HepG2 (cell line): ENCODE results near the gene REEP3. TPM values are rescaled to one million over a fixed set of nuclear protein-coding genes. Genes with fewer than 3 reads are reported as not detected.

Experiments used
- ATAC-seq: fragments of 200-7000 bp; cut with Tn5 transposase; 3 replicates; pipeline ENCODE4 v1.9.1; 2020; ENCODE audit warnings: mild to moderate bottlenecking, moderate library complexity
- BruUV-seq: library from RNA; stranded (reverse); fragments of 400-500 nt; replicated peaks from 2 replicates; lab custom pipeline; 2021; lab: Mats Ljungman, UMichigan
- CTCF ChIA-PET: fragments of 300-600 bp; formaldehyde crosslinking; extraction: SDS; loops from one replicate; lab custom pipeline; 2021; ENCODE audit warnings: low total read pairs, inconsistent platforms, low intra/inter-chr PET ratio; lab: Yijun Ruan, JAX
- POLR2A ChIA-PET: fragments of 350-600 bp; sonication (Branson Sonifier 250); formaldehyde crosslinking; loops from one replicate; lab custom pipeline; 2020; ENCODE audit warnings: antibody characterized with exemption, inconsistent platforms; lab: Yijun Ruan, JAX
- DNase-seq: peaks from one replicate; pipeline ENCODE4 v3.0.0-alpha.2; 2015; ENCODE audit warnings: low spot score
- FAIRE-seq: peaks from 3 replicates; lab custom pipeline; 2011; peaks lifted over from hg19 to GRCh38; lab: Jason Lieb, UNC
- H2AFZ ChIP-seq: one replicate; pipeline ENCODE4 v1.6.1; 2011; ENCODE audit warnings: low read length, inconsistent platforms
- H3K27ac ChIP-seq: fragments of 300-600 bp; 3 replicates; pipeline ENCODE4 v1.8.0; 2011; ENCODE audit warnings: mixed run types, mild to moderate bottlenecking, mixed read lengths, low read length, inconsistent platforms; ENCODE audit not compliant: insufficient read depth; ENCODE audit errors: extremely low read length
- H3K27me3 ChIP-seq, 2 experiments: fragments of 200-600 bp in 1 of 2; 2 replicates in 1 of 2; 3 replicates in 1 of 2; pipeline versions ENCODE4 v1.6.0 to v1.8.0; 2011; ENCODE audit warnings: low read length in 2 of 2, mild to moderate bottlenecking in 2 of 2, moderate library complexity in 2 of 2, inconsistent platforms in 1 of 2; ENCODE audit not compliant: insufficient read depth in 2 of 2, control insufficient read depth in 1 of 2
- H3K36me3 ChIP-seq, 2 experiments: fragments of 200-600 bp in 1 of 2; replicated peaks in 1 of 2; 2 replicates in 1 of 2; 3 replicates in 1 of 2; pipeline versions ENCODE4 v1.5.1 to v1.8.0; 2011; ENCODE audit warnings: low read length in 2 of 2, inconsistent platforms in 1 of 2; ENCODE audit not compliant: insufficient read depth in 2 of 2, control insufficient read depth in 1 of 2
- H3K4me1 ChIP-seq: 2 replicates; pipeline ENCODE4 v1.5.1; 2012; ENCODE audit warnings: low read length, inconsistent platforms; ENCODE audit not compliant: insufficient read depth
- H3K4me2 ChIP-seq: 2 replicates; pipeline ENCODE4 v1.6.0; 2011; ENCODE audit warnings: low read depth, low read length, inconsistent platforms
- H3K4me3 ChIP-seq, 3 experiments: fragments of 200-600 bp in 1 of 3; sonication (generic), shearing (Covaris generic) in 1 of 3; replicated peaks in 1 of 3; 2 replicates each; pipeline ENCODE4 v1.5.1; 2011 to 2016; ENCODE audit warnings: low read length in 3 of 3, inconsistent platforms in 2 of 3, low read depth in 2 of 3, mild to moderate bottlenecking in 2 of 3, control low read depth in 1 of 3, mixed read lengths in 1 of 3; ENCODE audit not compliant: insufficient read depth in 1 of 3
- H3K79me2 ChIP-seq: one replicate; pipeline ENCODE4 v1.6.1; 2011; ENCODE audit warnings: low read length, inconsistent platforms; ENCODE audit not compliant: insufficient read depth
- H3K9ac ChIP-seq: 2 replicates; pipeline ENCODE4 v1.6.0; 2011; ENCODE audit warnings: mild to moderate bottlenecking, low read depth, low read length, inconsistent platforms; ENCODE audit not compliant: insufficient read depth
- H3K9me3 ChIP-seq: 2 replicates; pipeline ENCODE4 v1.5.1; 2012; ENCODE audit warnings: mild to moderate bottlenecking, low read length
- H4K20me1 ChIP-seq: 2 replicates; pipeline ENCODE4 v1.6.0; 2011; ENCODE audit warnings: inconsistent platforms, mild to moderate bottlenecking, low read length, moderate library complexity; ENCODE audit not compliant: insufficient read depth
- GFI1 ChIP-seq: sonication (generic); formaldehyde crosslinking; IDR thresholded peaks from 2 replicates; pipeline ENCODE4 v1.5.0; 2020; ENCODE audit warnings: missing genetic modification reagents, mild to moderate bottlenecking, borderline replicate concordance
- HMGA1 ChIP-seq: sonication (generic); formaldehyde crosslinking; conservative IDR thresholded peaks from 2 replicates; pipeline ENCODE4 v1.4.0; 2020; ENCODE audit warnings: missing genetic modification reagents
- HNF4A ChIP-seq: sonication (generic); formaldehyde crosslinking; IDR thresholded peaks from 2 replicates; pipeline ENCODE4 v1.4.0; 2020; ENCODE audit warnings: missing genetic modification reagents
- NFYC ChIP-seq: IDR thresholded peaks from 2 replicates; pipeline ENCODE4 v1.6.1; 2016; ENCODE audit warnings: missing genetic modification reagents, missing compliant biosample characterization
- SALL1 ChIP-seq: sonication (generic); formaldehyde crosslinking; IDR thresholded peaks from 2 replicates; pipeline ENCODE4 v1.8.0; 2022; ENCODE audit warnings: mild to moderate bottlenecking, missing genetic modification reagents
- ZMYM4 ChIP-seq: sonication (generic); formaldehyde crosslinking; IDR thresholded peaks from 2 replicates; pipeline ENCODE4 v1.8.1; 2023; ENCODE audit warnings: mild to moderate bottlenecking, missing genetic modification reagents
- WGBS: methylation state at CpG from one replicate; pipeline ENCODE4 v1.1.6; 2017; ENCODE audit warnings: low lambda C conversion rate; 5-methylcytosine and 5-hydroxymethylcytosine counted together
- in situ Hi-C: cut with HindIII; loops from 2 replicates; pipeline ENCODE4 v1.10.0; 2017; ENCODE audit warnings: low pct_unique_long_range_greater_than_20kb; ENCODE audit not compliant: extremely low pct_ligation_motif_present
- intact Hi-C: fragments of 100-400 bp; cut with micrococcal nuclease; formaldehyde crosslinking; loops from one replicate; pipeline ENCODE4 v1.10.0; 2022; ENCODE audit not compliant: unreplicated experiment
- polyA plus RNA-seq, 8 experiments: library from polyadenylated mRNA; depleted of rRNA in 3 of 8; stranded (reverse) in 7 of 8; unstranded in 1 of 8; fragments of >200 nt; fragmentation: Illumina TruSeq in 4 of 8; extraction: Trizol in 4 of 8; gene quantifications; 2 replicates each; pipeline versions ENCODE4 v1.2.1 to v1.2.3, GENCODE V29; 2011 to 2016; ENCODE audit warnings: low read depth in 4 of 8, missing spikeins in 1 of 8, mixed read lengths in 1 of 8; ENCODE audit not compliant: insufficient read depth in 1 of 8
- total RNA-seq, 5 experiments: library from RNA; depleted of rRNA; stranded (reverse); fragments of >200 nt; fragmentation: Illumina TruSeq; extraction: Trizol; gene quantifications; 2 replicates each; pipeline ENCODE4 v1.2.3, GENCODE V29; 2016; ENCODE audit warnings: low read depth in 1 of 5
- TF ChIP-seq, protein P1 (sequence below): sonication (generic); formaldehyde crosslinking; IDR thresholded peaks from 2 replicates; pipeline ENCODE4 v1.8.0; 2023; ENCODE audit warnings: mild to moderate bottlenecking, missing genetic modification reagents
- TF ChIP-seq, protein P2 (sequence below): IDR thresholded peaks from 2 replicates; pipeline ENCODE4 v1.4.0; 2020; ENCODE audit warnings: mild to moderate bottlenecking, missing genetic modification reagents
- TF ChIP-seq, protein P3 (sequence below): fragments of 450-650 bp; IDR thresholded peaks from 2 replicates; pipeline ENCODE4 v1.6.1; 2017
- TF ChIP-seq, protein P4 (sequence below): sonication (generic); formaldehyde crosslinking; IDR thresholded peaks from 2 replicates; pipeline ENCODE4 v1.4.0; 2020; ENCODE audit warnings: missing genetic modification reagents, mild to moderate bottlenecking, borderline replicate concordance

The REEP3 gene
- total and polyA plus RNA-seq, 2 of the 13 experiments (the other 11 are each of a cell fraction or from before 2014, with no cell fraction given) = 7.1 to 31.4 TPM

DNA sequence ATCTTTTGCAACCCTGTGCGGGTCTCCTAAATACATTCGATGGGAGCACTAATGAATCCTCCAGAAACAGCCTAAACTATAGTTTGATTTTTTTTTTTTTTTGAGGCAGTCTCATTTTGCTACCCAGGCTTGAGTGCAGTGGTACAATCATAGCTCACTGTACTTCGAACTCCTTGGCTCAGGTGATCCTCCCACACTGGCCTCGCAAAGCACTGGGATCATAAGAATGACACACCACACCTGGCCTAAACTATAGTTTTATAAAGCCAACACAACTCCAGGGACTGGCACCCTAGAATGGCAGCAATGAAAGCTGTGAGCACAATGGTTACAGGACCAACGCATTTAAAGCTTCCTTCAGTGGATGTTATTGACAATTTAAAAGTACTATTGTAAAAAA is 41.0 kb upstream of the REEP3 start:
- CTCF ChIA-PET = no interaction called here
- Histone ChIP-seq H3K4me1 (peaks cover 39% of the 10 kb centered on the region), H2AFZ (no peak overlapping the region), H3K27me3 (no peaks in the 10 kb centered on the region), H3K4me2 (no peak overlapping the region; the same call in 1 of the 2 replicates), H3K9ac (no peak overlapping the region), H3K79me2 (peaks cover 83% of the 10 kb centered on the region), H3K27ac (no peak overlapping the region), H4K20me1 (peaks cover 12% of the 10 kb centered on the region; the same call in 1 of the 2 replicates), H3K36me3 (no peaks in the 10 kb centered on the region), H3K4me3 (no peak overlapping the region), H3K9me3 (no peaks in the 10 kb centered on the region)
- DNase-seq (no peak), FAIRE-seq (no peak), ATAC-seq (peak; percentile 76)
- in situ Hi-C loops (no loop called here), intact Hi-C loops (no loop called here)
- POLR2A ChIA-PET = no interaction called here
- 66% methylated on average over 5 of the region's 5 CpGs for WGBS
- BruUV-seq = no TSS peak
- TF ChIP-seq NFYC (CRISPR knock-in tag) (no peak), HNF4A (CRISPR knock-in tag) (peak; percentile 39; the same call in 1 of the 2 replicates), HMGA1 (CRISPR knock-in tag) (no peak), ZMYM4 (CRISPR knock-in tag) (0 out of 2 replicates have a peak, but pooled peaks have one; percentile 20), SALL1 (CRISPR knock-in tag) (0 out of 2 replicates have a peak, but pooled peaks have one; percentile 21), GFI1 (CRISPR knock-in tag) (no peak)
- TF ChIP-seq, protein P1, sequence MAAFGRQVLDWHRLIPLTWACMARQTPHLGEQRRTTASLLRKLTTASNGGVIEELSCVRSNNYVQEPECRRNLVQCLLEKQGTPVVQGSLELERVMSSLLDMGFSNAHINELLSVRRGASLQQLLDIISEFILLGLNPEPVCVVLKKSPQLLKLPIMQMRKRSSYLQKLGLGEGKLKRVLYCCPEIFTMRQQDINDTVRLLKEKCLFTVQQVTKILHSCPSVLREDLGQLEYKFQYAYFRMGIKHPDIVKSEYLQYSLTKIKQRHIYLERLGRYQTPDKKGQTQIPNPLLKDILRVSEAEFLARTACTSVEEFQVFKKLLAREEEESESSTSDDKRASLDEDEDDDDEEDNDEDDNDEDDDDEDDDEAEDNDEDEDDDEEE (CRISPR knock-in tag) = no peak
- TF ChIP-seq, protein P2, sequence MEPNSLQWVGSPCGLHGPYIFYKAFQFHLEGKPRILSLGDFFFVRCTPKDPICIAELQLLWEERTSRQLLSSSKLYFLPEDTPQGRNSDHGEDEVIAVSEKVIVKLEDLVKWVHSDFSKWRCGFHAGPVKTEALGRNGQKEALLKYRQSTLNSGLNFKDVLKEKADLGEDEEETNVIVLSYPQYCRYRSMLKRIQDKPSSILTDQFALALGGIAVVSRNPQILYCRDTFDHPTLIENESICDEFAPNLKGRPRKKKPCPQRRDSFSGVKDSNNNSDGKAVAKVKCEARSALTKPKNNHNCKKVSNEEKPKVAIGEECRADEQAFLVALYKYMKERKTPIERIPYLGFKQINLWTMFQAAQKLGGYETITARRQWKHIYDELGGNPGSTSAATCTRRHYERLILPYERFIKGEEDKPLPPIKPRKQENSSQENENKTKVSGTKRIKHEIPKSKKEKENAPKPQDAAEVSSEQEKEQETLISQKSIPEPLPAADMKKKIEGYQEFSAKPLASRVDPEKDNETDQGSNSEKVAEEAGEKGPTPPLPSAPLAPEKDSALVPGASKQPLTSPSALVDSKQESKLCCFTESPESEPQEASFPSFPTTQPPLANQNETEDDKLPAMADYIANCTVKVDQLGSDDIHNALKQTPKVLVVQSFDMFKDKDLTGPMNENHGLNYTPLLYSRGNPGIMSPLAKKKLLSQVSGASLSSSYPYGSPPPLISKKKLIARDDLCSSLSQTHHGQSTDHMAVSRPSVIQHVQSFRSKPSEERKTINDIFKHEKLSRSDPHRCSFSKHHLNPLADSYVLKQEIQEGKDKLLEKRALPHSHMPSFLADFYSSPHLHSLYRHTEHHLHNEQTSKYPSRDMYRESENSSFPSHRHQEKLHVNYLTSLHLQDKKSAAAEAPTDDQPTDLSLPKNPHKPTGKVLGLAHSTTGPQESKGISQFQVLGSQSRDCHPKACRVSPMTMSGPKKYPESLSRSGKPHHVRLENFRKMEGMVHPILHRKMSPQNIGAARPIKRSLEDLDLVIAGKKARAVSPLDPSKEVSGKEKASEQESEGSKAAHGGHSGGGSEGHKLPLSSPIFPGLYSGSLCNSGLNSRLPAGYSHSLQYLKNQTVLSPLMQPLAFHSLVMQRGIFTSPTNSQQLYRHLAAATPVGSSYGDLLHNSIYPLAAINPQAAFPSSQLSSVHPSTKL (CRISPR knock-in tag) = 0 out of 2 replicates have a peak, but pooled peaks have one; percentile 12
- TF ChIP-seq, protein P3, sequence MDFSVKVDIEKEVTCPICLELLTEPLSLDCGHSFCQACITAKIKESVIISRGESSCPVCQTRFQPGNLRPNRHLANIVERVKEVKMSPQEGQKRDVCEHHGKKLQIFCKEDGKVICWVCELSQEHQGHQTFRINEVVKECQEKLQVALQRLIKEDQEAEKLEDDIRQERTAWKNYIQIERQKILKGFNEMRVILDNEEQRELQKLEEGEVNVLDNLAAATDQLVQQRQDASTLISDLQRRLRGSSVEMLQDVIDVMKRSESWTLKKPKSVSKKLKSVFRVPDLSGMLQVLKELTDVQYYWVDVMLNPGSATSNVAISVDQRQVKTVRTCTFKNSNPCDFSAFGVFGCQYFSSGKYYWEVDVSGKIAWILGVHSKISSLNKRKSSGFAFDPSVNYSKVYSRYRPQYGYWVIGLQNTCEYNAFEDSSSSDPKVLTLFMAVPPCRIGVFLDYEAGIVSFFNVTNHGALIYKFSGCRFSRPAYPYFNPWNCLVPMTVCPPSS = no peak
- TF ChIP-seq, protein P4, sequence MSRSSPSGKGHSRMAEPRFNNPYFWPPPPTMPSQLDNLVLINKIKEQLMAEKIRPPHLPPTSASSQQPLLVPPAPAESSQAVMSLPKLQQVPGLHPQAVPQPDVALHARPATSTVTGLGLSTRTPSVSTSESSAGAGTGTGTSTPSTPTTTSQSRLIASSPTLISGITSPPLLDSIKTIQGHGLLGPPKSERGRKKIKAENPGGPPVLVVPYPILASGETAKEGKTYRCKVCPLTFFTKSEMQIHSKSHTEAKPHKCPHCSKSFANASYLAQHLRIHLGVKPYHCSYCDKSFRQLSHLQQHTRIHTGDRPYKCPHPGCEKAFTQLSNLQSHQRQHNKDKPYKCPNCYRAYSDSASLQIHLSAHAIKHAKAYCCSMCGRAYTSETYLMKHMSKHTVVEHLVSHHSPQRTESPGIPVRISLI (CRISPR knock-in tag) = peak; percentile 35; the same call in 1 of the 2 replicates
